ENCODE data around the gene ITGAE.
"Not testable (repeated sequence)": the region's sequence is repeated elsewhere in the genome, so short reads cannot be mapped to it uniquely, and the experiment has no call there.

Gene ITGAE, protein sequence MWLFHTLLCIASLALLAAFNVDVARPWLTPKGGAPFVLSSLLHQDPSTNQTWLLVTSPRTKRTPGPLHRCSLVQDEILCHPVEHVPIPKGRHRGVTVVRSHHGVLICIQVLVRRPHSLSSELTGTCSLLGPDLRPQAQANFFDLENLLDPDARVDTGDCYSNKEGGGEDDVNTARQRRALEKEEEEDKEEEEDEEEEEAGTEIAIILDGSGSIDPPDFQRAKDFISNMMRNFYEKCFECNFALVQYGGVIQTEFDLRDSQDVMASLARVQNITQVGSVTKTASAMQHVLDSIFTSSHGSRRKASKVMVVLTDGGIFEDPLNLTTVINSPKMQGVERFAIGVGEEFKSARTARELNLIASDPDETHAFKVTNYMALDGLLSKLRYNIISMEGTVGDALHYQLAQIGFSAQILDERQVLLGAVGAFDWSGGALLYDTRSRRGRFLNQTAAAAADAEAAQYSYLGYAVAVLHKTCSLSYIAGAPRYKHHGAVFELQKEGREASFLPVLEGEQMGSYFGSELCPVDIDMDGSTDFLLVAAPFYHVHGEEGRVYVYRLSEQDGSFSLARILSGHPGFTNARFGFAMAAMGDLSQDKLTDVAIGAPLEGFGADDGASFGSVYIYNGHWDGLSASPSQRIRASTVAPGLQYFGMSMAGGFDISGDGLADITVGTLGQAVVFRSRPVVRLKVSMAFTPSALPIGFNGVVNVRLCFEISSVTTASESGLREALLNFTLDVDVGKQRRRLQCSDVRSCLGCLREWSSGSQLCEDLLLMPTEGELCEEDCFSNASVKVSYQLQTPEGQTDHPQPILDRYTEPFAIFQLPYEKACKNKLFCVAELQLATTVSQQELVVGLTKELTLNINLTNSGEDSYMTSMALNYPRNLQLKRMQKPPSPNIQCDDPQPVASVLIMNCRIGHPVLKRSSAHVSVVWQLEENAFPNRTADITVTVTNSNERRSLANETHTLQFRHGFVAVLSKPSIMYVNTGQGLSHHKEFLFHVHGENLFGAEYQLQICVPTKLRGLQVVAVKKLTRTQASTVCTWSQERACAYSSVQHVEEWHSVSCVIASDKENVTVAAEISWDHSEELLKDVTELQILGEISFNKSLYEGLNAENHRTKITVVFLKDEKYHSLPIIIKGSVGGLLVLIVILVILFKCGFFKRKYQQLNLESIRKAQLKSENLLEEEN

DNA sequence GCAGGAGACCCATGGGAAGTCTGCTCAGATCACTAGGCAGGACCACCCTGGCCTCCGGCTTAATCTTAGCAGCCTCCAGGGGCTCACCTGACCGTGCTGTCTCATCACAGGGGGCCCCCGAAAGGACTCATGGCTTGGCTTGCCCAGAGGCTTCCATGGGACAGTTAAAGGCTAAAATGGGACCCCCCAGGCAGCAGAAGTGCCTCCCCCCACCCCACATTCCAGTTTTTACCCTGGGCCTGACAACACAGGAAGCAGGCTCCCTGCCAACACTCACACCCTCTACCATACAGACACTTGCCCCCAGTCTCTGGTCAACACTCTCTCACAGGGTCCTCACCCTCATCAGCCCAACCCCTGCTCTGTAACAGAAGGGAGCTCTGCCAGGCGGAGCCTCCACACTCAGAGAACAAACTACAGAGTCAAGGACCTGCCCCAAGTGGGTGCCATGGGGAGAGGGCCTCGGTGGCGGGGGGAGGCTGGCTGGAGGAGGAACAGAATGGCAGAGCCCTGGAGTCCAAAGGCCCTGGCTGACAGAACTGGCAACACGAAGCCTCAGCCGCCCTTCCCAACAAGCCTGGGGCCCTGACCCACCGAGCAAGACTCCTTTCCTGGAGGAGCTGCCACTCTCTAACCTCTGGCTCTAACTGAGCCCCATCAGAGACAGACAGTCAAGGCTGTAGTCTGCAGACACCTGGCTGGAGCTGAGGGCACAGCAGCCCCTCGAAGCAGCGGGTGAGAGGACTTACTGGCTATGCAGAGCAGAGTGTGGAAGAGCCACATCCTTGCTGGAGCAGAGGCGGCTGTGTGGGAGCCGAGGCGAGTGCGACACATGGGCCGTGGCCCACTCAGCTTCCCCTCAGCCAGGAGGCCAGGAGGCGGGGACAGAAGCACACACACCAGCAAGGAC is at the start of gene ITGAE:
ITGAE (minus strand) TSS at position 827 of the 910 bp plus-strand sequence; CDS start at position 783, 44 bp downstream.
- H3K4me3 ChIP-seq (ENCODE audit: low read length) = no peak within 1 kb of the TSS
- H3K27me3 ChIP-seq (ENCODE audit: control insufficient read depth, insufficient read depth, low read length) = no peaks in the 10 kb centered on the region
- no peak within 1 kb of the TSS for H3K9ac ChIP-seq (ENCODE audit: low read length)
- H3K36me3 ChIP-seq (ENCODE audit: control insufficient read depth, insufficient read depth, low read length) = no peaks in the 10 kb centered on the region
- no peaks in the 10 kb centered on the region for H3K4me1 ChIP-seq (ENCODE audit: control insufficient read depth, insufficient read depth, low read length)
- no peaks in the 10 kb centered on the region for H3K9me3 ChIP-seq (ENCODE audit: control insufficient read depth, low read length)

DNA sequence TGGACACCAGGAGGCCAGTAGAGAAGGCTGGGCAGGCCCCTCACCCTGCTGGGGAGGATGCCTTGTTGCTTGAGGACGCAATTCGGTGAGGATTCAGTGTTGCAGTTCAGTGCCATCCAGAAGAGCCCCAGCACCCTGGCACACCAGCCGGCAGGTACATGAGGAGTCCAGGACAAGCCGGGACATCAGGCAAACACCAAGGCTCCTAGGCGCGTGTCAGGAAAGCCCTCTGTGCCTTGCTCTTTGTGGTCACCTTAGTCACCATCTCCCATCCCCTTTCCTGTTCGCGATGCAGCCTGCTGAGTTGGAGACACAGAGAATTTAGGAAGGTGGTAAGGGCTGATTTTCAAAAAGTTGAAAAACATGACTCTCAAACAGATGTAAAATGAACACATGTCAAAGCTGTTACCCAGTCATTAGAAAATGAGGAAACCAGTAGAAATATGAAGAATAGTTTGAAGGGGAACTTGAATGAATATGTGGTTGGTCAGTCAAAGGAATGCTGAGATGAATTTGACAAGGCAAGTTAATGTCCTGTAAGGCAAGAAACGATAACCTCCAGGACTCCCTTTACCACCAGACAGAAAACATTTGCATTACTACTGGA is 47.3 kb upstream of the ITGAE start:
- H3K4me3 ChIP-seq (ENCODE audit: low read length) = no peak overlapping the region
- no peaks in the 10 kb centered on the region for H3K9me3 ChIP-seq (ENCODE audit: control insufficient read depth, low read length)
- no peaks in the 10 kb centered on the region for H3K36me3 ChIP-seq (ENCODE audit: control insufficient read depth, insufficient read depth, low read length)
- peaks cover 10% of the 10 kb centered on the region for H3K4me1 ChIP-seq (ENCODE audit: control insufficient read depth, insufficient read depth, low read length)
- H3K9ac ChIP-seq (ENCODE audit: low read length) = no peak overlapping the region
- H3K27me3 ChIP-seq (ENCODE audit: control insufficient read depth, insufficient read depth, low read length) = no peaks in the 10 kb centered on the region

DNA sequence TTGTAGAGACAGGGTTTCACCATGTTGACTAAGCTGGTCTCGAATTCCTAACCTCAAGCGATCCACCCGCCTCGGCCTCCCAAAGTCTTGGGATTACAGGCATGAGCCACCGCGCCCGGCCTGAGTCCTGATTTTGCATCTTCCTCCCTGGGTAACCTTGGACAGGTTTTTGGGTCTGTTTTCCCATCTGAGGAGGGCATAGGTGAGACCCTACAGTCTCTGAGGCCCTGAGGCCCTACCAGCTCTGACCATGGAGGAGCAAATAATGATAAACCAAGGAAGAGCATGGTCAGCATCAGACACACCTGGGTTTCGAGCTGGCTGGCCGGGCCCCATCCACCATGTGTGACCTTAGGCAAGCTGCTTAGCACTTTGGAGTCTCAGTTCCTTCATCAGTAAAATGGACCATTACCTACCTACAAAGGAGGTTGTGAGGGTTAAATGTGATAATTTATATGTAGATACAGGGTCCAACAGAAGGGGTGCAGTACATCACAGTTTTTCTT is 46.2 kb upstream of the ITGAE start:
- Histone ChIP-seq H3K9me3 (ENCODE audit: control insufficient read depth, low read length) (no peaks in the 10 kb centered on the region), H3K4me3 (ENCODE audit: low read length) (no peak overlapping the region), H3K27me3 (ENCODE audit: control insufficient read depth, insufficient read depth, low read length) (no peaks in the 10 kb centered on the region), H3K36me3 (ENCODE audit: control insufficient read depth, insufficient read depth, low read length) (no peaks in the 10 kb centered on the region), H3K4me1 (ENCODE audit: control insufficient read depth, insufficient read depth, low read length) (peaks cover 10% of the 10 kb centered on the region), H3K9ac (ENCODE audit: low read length) (no peak overlapping the region)

DNA sequence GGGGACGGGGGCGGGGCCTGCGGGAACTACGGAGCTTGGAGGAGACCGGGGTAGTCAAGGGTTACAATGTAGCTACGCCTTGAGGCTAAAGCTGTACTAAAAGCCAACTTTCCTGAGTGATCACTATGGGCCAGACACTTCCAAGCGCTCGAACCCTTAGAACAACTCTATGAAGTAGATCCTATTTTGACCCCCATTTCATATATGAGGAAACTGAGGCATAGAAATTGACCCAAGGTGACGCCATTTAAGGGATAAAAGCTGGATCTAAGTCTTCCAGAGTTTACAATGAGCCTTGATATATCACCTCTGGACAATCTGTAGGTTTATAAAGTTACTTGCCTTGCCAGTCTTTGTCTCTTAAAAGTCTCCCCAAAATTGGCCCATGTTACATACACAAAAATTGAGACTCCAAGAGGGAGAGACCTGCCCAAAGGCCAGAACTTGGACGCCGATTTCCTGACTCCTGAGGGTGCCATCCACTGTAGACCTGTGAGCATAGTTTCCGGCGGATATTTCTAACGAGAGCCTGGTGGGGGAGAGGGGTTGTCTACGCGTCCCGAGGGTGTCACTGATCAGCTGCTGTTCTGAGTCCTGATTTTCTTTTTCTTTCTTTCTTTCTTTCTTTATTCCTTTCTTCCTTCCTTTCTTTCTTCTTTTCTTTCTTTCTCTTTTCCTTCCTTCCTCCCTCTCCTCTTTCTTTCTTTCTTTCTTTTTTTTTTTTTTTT is 45.6 kb upstream of the ITGAE start:
- peaks cover 10% of the 10 kb centered on the region for H3K4me1 ChIP-seq (ENCODE audit: control insufficient read depth, insufficient read depth, low read length)
- no peak overlapping the region for H3K9ac ChIP-seq (ENCODE audit: low read length)
- H3K4me3 ChIP-seq (ENCODE audit: low read length) = no peak overlapping the region
- H3K36me3 ChIP-seq (ENCODE audit: control insufficient read depth, insufficient read depth, low read length) = no peaks in the 10 kb centered on the region
- no peaks in the 10 kb centered on the region for H3K27me3 ChIP-seq (ENCODE audit: control insufficient read depth, insufficient read depth, low read length)
- H3K9me3 ChIP-seq (ENCODE audit: control insufficient read depth, low read length) = no peaks in the 10 kb centered on the region

DNA sequence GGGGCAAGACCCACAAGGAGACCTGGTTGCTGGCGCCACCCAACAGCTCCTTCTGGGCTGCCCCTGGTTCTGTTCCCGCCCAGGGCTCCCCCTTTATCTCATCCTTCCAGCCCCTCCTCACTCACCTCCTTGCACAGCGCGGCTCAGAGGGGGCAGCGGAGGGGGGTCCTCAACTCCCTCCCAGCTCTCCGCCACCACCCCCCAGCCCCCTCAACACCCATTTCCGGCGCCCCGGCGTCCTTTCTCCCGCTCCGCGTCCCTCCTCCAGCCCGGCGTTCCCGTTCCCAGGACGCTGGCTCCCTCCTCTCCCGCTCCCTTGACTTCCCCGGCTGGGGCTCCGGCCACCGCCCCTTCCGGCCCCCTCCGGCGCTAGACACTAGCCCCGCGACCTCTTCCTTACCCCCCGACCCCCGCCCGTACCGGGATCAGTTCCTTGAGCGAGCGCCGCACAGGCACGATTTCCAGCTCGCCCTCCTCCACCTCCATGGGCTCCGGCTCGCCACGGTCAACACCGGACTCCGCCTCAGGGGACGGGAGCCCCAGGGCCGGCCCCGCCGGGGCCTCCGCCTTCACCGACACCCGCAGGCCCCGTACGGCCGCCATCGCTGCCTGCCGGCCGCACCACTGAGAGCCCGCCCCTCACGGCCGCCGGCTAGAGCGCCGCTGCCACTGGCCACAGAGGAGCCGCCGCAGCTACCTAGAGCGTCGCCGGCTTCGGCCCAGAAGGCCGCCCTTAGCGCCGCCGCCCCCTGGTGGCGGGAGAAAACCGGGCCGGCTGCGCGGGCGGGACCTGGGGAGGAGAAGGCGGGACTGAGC is 44.8 kb upstream of the ITGAE start, which contains the start of gene NCBP3:
NCBP3 (minus strand) TSS at position 626 of the 816 bp plus-strand sequence; CDS start at position 603, 23 bp downstream.
- Histone ChIP-seq H3K27me3 (ENCODE audit: control insufficient read depth, insufficient read depth, low read length) (no peaks in the 10 kb centered on the region), H3K4me3 (ENCODE audit: low read length) (peak within 1 kb of the TSS; percentile 4), H3K36me3 (ENCODE audit: control insufficient read depth, insufficient read depth, low read length) (no peaks in the 10 kb centered on the region), H3K4me1 (ENCODE audit: control insufficient read depth, insufficient read depth, low read length) (peaks cover 10% of the 10 kb centered on the region), H3K9me3 (ENCODE audit: control insufficient read depth, low read length) (no peaks in the 10 kb centered on the region), H3K9ac (ENCODE audit: low read length) (peak within 1 kb of the TSS; percentile 96)

DNA sequence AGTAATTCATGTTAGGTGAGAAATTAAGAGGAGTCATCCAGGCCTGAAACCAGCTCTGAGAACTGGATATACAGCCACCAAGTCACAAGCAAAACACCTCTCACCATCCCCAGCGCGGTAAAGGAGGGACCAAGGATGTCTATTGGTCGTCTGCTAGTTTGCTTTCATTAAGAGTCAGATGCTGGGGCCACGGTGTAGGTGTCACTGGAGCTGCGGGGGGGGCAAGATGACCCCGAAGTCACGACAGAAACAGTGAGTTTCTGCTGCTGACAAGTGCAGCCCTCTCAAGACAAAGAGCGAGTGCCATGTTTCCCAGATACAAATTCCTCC is 44.3 kb upstream of the ITGAE start:
- Histone ChIP-seq H3K36me3 (ENCODE audit: control insufficient read depth, insufficient read depth, low read length) (peaks cover 2% of the 10 kb centered on the region), H3K9ac (ENCODE audit: low read length) (peak overlapping the region; percentile 96), H3K4me1 (ENCODE audit: control insufficient read depth, insufficient read depth, low read length) (peaks cover 10% of the 10 kb centered on the region), H3K27me3 (ENCODE audit: control insufficient read depth, insufficient read depth, low read length) (no peaks in the 10 kb centered on the region), H3K4me3 (ENCODE audit: low read length) (peak overlapping the region; percentile 4), H3K9me3 (ENCODE audit: control insufficient read depth, low read length) (no peaks in the 10 kb centered on the region)

DNA sequence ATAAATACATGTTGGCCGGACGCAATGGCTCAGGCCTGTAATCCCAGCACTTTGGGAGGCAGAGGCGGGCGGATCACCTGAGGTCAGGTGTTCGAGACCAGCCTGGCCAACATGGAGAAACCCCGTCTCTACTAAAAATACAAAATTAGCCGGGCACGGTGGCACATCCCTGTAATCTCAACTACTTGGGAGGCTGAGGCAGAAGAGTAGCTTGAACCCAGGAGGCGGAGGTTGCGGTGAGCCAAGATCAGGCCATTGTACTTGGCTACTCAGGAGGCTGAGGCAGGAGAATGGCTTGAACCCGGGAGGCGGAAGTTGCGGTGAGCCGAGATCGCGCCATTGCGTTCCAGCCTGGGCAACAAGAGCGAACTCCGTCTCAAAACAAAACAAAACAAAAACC is 43.6 kb upstream of the ITGAE start:
- not testable (repeated sequence) for H3K9me3 ChIP-seq (ENCODE audit: control insufficient read depth, low read length); H3K4me1 ChIP-seq (ENCODE audit: control insufficient read depth, insufficient read depth, low read length); H3K27me3 ChIP-seq (ENCODE audit: control insufficient read depth, insufficient read depth, low read length); H3K9ac ChIP-seq (ENCODE audit: low read length); H3K36me3 ChIP-seq (ENCODE audit: control insufficient read depth, insufficient read depth, low read length); H3K4me3 ChIP-seq (ENCODE audit: low read length)

DNA sequence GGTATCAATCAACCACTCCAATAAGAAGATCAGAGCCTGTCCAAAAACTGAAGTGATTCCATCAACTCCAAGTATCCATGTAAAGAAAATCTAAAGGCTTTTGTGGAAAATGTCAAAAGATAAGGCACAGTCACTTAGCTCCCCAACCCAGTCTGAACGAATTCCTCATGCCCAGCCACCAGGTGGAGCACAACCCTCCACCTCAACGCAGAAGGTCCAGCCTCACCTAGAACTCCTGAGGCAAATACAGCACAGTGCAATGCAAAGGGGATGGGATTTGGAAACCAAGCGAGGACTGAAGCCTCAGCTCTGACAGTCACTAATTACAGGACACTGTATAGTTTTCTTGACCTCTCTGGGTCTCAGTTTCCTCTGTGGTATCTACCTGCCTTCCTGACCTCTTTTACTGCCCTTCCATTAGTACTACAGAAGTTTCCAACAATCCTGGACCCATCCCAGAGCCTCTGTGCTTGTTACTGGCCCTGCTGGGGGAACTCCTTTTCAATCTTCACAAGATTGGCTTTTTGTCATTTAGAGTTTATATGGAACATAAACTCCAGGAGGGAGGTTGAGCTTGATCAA is 43.0 kb upstream of the ITGAE start:
- H3K9me3 ChIP-seq (ENCODE audit: control insufficient read depth, low read length) = no peaks in the 10 kb centered on the region
- H3K4me1 ChIP-seq (ENCODE audit: control insufficient read depth, insufficient read depth, low read length) = peaks cover 10% of the 10 kb centered on the region

DNA sequence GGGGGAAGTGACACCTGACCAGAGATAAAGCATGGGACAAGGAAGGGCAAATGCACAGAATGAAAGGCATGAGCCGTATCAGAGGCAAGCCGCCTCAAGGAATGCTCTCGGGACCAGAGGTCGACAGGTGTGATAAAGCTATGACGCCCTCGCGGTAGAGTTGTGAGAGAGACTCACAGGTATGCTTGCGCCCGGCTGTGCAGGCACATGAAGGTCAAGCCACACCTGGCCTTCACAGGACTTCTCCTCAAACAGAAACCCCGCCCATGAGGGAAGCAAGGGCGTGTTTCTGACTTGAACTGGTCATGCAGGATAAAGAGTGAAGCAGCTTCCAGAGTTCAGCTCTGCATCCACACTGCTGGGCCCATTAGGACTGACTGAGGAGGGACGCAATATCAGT is 37.2 kb upstream of the ITGAE start:
- Histone ChIP-seq H3K36me3 (ENCODE audit: control insufficient read depth, insufficient read depth, low read length) (peaks cover 9% of the 10 kb centered on the region), H3K4me1 (ENCODE audit: control insufficient read depth, insufficient read depth, low read length) (peaks cover 7% of the 10 kb centered on the region), H3K27me3 (ENCODE audit: control insufficient read depth, insufficient read depth, low read length) (no peaks in the 10 kb centered on the region), H3K9ac (ENCODE audit: low read length) (no peak overlapping the region), H3K9me3 (ENCODE audit: control insufficient read depth, low read length) (no peaks in the 10 kb centered on the region), H3K4me3 (ENCODE audit: low read length) (no peak overlapping the region)

More for the DNA sequence above, 43.0 kb upstream of the ITGAE start:
- Histone ChIP-seq H3K4me3 (ENCODE audit: low read length) (no peak overlapping the region), H3K27me3 (ENCODE audit: control insufficient read depth, insufficient read depth, low read length) (no peaks in the 10 kb centered on the region), H3K9ac (ENCODE audit: low read length) (no peak overlapping the region), H3K36me3 (ENCODE audit: control insufficient read depth, insufficient read depth, low read length) (peaks cover 9% of the 10 kb centered on the region)
